ENCODE measurements around the gene STAT1.

Gene STAT1

GRCh38 chr2:190922376-190922775 lies 91.6 kb downstream of the STAT1 start:
- DNase-seq, result no peak

GRCh38 chr2:190920085-190920484 lies 93.9 kb downstream of the STAT1 start:
- no peaks in the 10 kb centered on the region for H3K4me1 ChIP-seq (ENCODE audit: insufficient read depth, low read length)
- H4K20me1 ChIP-seq (ENCODE audit: insufficient read depth, low read length), result no peaks in the 10 kb centered on the region
- no peak overlapping the region for H3K4me2 ChIP-seq (ENCODE audit: insufficient read depth, low read length)
- no peak overlapping the region for H2AFZ ChIP-seq (ENCODE audit: low read depth, low read length)
- no peaks in the 10 kb centered on the region for H3K27me3 ChIP-seq (ENCODE audit: insufficient read depth, low read length, poor library complexity)
- DNase-seq, result no peak
- ATAC-seq (ENCODE audit: insufficient read depth, low read depth), result no peak
- H3K79me2 ChIP-seq (ENCODE audit: insufficient read depth, low read length), result 0 out of 2 replicates have a peak, but pooled peaks cover 4% of the 10 kb centered on the region
- no peak overlapping the region for H3K4me3 ChIP-seq (ENCODE audit: low read depth in 1 of 2, low read length in 2 of 2)
- H3K9ac ChIP-seq (ENCODE audit: low read depth, low read length), result no peak overlapping the region
- H3K36me3 ChIP-seq (ENCODE audit: insufficient read depth, low read length), result peaks cover 91% of the 10 kb centered on the region
- no peaks in the 10 kb centered on the region for H3K9me3 ChIP-seq (ENCODE audit: insufficient read depth, low read length, severe bottlenecking)
- H3K27ac ChIP-seq (ENCODE audit: low read length), result no peak overlapping the region
- TF ChIP-seq CTCF (IDR thresholded peaks at IDR 0.05; ENCODE audit: borderline replicate concordance, extremely low read depth, low read length, poor library complexity, severe bottlenecking), result no peak
- TF ChIP-seq EZH2 (IDR thresholded peaks at IDR 0.05; ENCODE audit: borderline replicate concordance, low read depth, low read length, severe bottlenecking), result no peak

More at GRCh38 chr2:190922376-190922775, 91.6 kb downstream of the STAT1 start:
- Histone ChIP-seq H3K4me1 (ENCODE audit: insufficient read depth, low read length) (no peaks in the 10 kb centered on the region), H3K27ac (ENCODE audit: low read length) (no peak overlapping the region), H2AFZ (ENCODE audit: low read depth, low read length) (no peak overlapping the region), H3K36me3 (ENCODE audit: insufficient read depth, low read length) (peaks cover 94% of the 10 kb centered on the region), H3K27me3 (ENCODE audit: insufficient read depth, low read length, poor library complexity) (no peaks in the 10 kb centered on the region), H4K20me1 (ENCODE audit: insufficient read depth, low read length) (no peaks in the 10 kb centered on the region), H3K9ac (ENCODE audit: low read depth, low read length) (no peak overlapping the region), H3K4me3 (ENCODE audit: low read depth in 1 of 2, low read length in 2 of 2) (no peak overlapping the region), H3K9me3 (ENCODE audit: insufficient read depth, low read length, severe bottlenecking) (no peaks in the 10 kb centered on the region), H3K79me2 (ENCODE audit: insufficient read depth, low read length) (no peaks in the 10 kb centered on the region), H3K4me2 (ENCODE audit: insufficient read depth, low read length) (no peak overlapping the region)
- no peak for ATAC-seq (ENCODE audit: insufficient read depth, low read depth)
- TF ChIP-seq CTCF (IDR thresholded peaks at IDR 0.05; ENCODE audit: borderline replicate concordance, extremely low read depth, low read length, poor library complexity, severe bottlenecking) (no peak), EZH2 (IDR thresholded peaks at IDR 0.05; ENCODE audit: borderline replicate concordance, low read depth, low read length, severe bottlenecking) (no peak)
